HEK293 (cell line): ENCODE measurements around the gene RAC3.

ENCODE experiments used
- CTCF ChIP-seq: fragments of 450-650 bp; formaldehyde crosslinking; IDR thresholded peaks from 2 replicates; pipeline ENCODE4 v1.5.1; 2016; ENCODE audit warnings: missing biosample characterization, missing genetic modification characterization
- GLI2 ChIP-seq: fragments of 450-650 bp; formaldehyde crosslinking; IDR thresholded peaks from 2 replicates; pipeline ENCODE4; 2017; ENCODE audit warnings: missing biosample characterization, missing genetic modification characterization, low read depth, borderline replicate concordance
- IKZF3 ChIP-seq: fragments of 450-650 bp; IDR thresholded peaks from 2 replicates; pipeline ENCODE4 v1.5.0; 2018; ENCODE audit warnings: missing biosample characterization, mild to moderate bottlenecking, missing genetic modification characterization, moderate library complexity
- OVOL3 ChIP-seq: fragments of 450-650 bp; formaldehyde crosslinking; IDR thresholded peaks from 2 replicates; pipeline ENCODE4 v1.5.1; 2016; ENCODE audit warnings: missing biosample characterization, missing genetic modification characterization
- PRDM2 ChIP-seq: fragments of 450-650 bp; formaldehyde crosslinking; IDR thresholded peaks from 2 replicates; pipeline ENCODE4 v1.5.1; 2016; ENCODE audit warnings: missing biosample characterization, missing genetic modification characterization, borderline replicate concordance
- PRDM4 ChIP-seq: fragments of 450-650 bp; formaldehyde crosslinking; IDR thresholded peaks from 2 replicates; pipeline ENCODE4 v1.5.1; 2017; ENCODE audit warnings: missing biosample characterization, missing genetic modification characterization
- SALL2 ChIP-seq: fragments of 450-650 bp; formaldehyde crosslinking; IDR thresholded peaks from 2 replicates; pipeline ENCODE4 v1.5.0; 2017; ENCODE audit warnings: missing biosample characterization, mild to moderate bottlenecking, missing genetic modification characterization, borderline replicate concordance
- SP3 ChIP-seq: fragments of 450-650 bp; formaldehyde crosslinking; IDR thresholded peaks from 2 replicates; pipeline ENCODE4 v1.5.1; 2016; ENCODE audit warnings: missing biosample characterization, missing genetic modification characterization
- ZBTB21 ChIP-seq: fragments of 450-650 bp; formaldehyde crosslinking; IDR thresholded peaks from 2 replicates; pipeline ENCODE4 v1.5.1; 2017; ENCODE audit warnings: missing biosample characterization, missing genetic modification characterization
- ZBTB7A ChIP-seq: fragments of 450-650 bp; formaldehyde crosslinking; IDR thresholded peaks from 2 replicates; pipeline ENCODE4 v1.5.1; 2016; ENCODE audit warnings: low read depth, missing biosample characterization, missing genetic modification characterization
- ZBTB8A ChIP-seq: fragments of 450-650 bp; formaldehyde crosslinking; IDR thresholded peaks from 2 replicates; pipeline ENCODE4 v1.5.1; 2016; ENCODE audit warnings: missing biosample characterization, missing genetic modification characterization
- ZNF133 ChIP-seq: fragments of 450-650 bp; formaldehyde crosslinking; IDR thresholded peaks from 2 replicates; pipeline ENCODE4 v1.5.1; 2016; ENCODE audit warnings: missing biosample characterization, missing genetic modification characterization
- ZNF140 ChIP-seq: fragments of 450-650 bp; formaldehyde crosslinking; IDR thresholded peaks from 2 replicates; pipeline ENCODE4 v1.5.1; 2016; ENCODE audit warnings: missing biosample characterization, missing genetic modification characterization
- ZNF146 ChIP-seq: fragments of 450-650 bp; formaldehyde crosslinking; IDR thresholded peaks from 2 replicates; pipeline ENCODE4 v1.5.1; 2016; ENCODE audit warnings: missing biosample characterization, missing genetic modification characterization
- ZNF175 ChIP-seq: fragments of 450-650 bp; formaldehyde crosslinking; IDR thresholded peaks from 2 replicates; pipeline ENCODE4 v1.5.1; 2016; ENCODE audit warnings: missing biosample characterization, missing genetic modification characterization
- ZNF398 ChIP-seq: fragments of 450-650 bp; formaldehyde crosslinking; IDR thresholded peaks from 2 replicates; pipeline ENCODE4 v1.5.1; 2017; ENCODE audit warnings: missing biosample characterization, missing genetic modification characterization
- ZNF404 ChIP-seq: fragments of 450-650 bp; formaldehyde crosslinking; IDR thresholded peaks from 2 replicates; pipeline ENCODE4 v1.5.1; 2017; ENCODE audit warnings: missing biosample characterization, missing genetic modification characterization
- ZNF433 ChIP-seq: fragments of 450-650 bp; formaldehyde crosslinking; IDR thresholded peaks from 2 replicates; pipeline ENCODE4 v1.5.1; 2016; ENCODE audit warnings: missing biosample characterization, missing genetic modification characterization, low read depth
- ZNF510 ChIP-seq: fragments of 450-650 bp; formaldehyde crosslinking; IDR thresholded peaks from 2 replicates; pipeline ENCODE4 v1.5.1; 2018; ENCODE audit warnings: mild to moderate bottlenecking, missing genetic modification characterization, missing biosample characterization; ENCODE audit not compliant: insufficient replicate concordance
- ZNF514 ChIP-seq: fragments of 450-650 bp; formaldehyde crosslinking; IDR thresholded peaks from 2 replicates; pipeline ENCODE4 v1.5.1; 2016; ENCODE audit warnings: missing biosample characterization, missing genetic modification characterization
- ZNF530 ChIP-seq: fragments of 450-650 bp; formaldehyde crosslinking; IDR thresholded peaks from 2 replicates; pipeline ENCODE4 v1.5.1; 2016; ENCODE audit warnings: low read depth, missing biosample characterization, missing genetic modification characterization
- ZNF561 ChIP-seq: fragments of 450-650 bp; IDR thresholded peaks from 2 replicates; pipeline ENCODE4 v1.5.1; 2018; ENCODE audit warnings: missing biosample characterization, missing genetic modification characterization, borderline replicate concordance
- ZNF580 ChIP-seq: fragments of 450-650 bp; formaldehyde crosslinking; IDR thresholded peaks from 2 replicates; pipeline ENCODE4 v1.5.1; 2016; ENCODE audit warnings: missing biosample characterization, missing genetic modification characterization
- ZNF621 ChIP-seq: fragments of 450-650 bp; formaldehyde crosslinking; IDR thresholded peaks from 2 replicates; pipeline ENCODE4 v1.5.1; 2017; ENCODE audit warnings: missing biosample characterization, missing genetic modification characterization
- ZNF626 ChIP-seq: fragments of 450-650 bp; sonication (Bioruptor Pico); formaldehyde crosslinking; IDR thresholded peaks from 2 replicates; pipeline ENCODE4 v1.5.1; 2018; ENCODE audit warnings: missing biosample characterization, missing genetic modification characterization, inconsistent platforms
- ZNF664 ChIP-seq: fragments of 450-650 bp; formaldehyde crosslinking; IDR thresholded peaks from 2 replicates; pipeline ENCODE4 v1.5.1; 2016; ENCODE audit warnings: missing biosample characterization, missing genetic modification characterization
- ZNF677 ChIP-seq: fragments of 450-650 bp; IDR thresholded peaks from 2 replicates; pipeline ENCODE4 v1.5.0; 2018; ENCODE audit warnings: missing biosample characterization, mild to moderate bottlenecking, missing genetic modification characterization, moderate library complexity
- ZNF707 ChIP-seq: fragments of 450-650 bp; formaldehyde crosslinking; IDR thresholded peaks from 2 replicates; pipeline ENCODE4 v1.5.1; 2016; ENCODE audit warnings: missing biosample characterization, missing genetic modification characterization
- ZNF792 ChIP-seq: fragments of 450-650 bp; formaldehyde crosslinking; IDR thresholded peaks from 2 replicates; pipeline ENCODE4 v1.5.1; 2016; ENCODE audit warnings: missing biosample characterization, missing genetic modification characterization

The RAC3 gene

GRCh38 chr17:82023447-82024241 is 7.8 kb upstream of the RAC3 start (continued):
- TF ChIP-seq ZNF398 (tag by site-specific recombination) (no peak), OVOL3 (no peak), ZNF175 (tag by site-specific recombination) (no peak), SALL2 (tag by site-specific recombination) (no peak), ZNF626 (tag by site-specific recombination) (no peak), ZNF707 (no peak), ZNF561 (tag by site-specific recombination) (no peak), ZNF133 (tag by site-specific recombination) (no peak), ZNF433 (no peak), PRDM4 (no peak), ZNF404 (no peak), IKZF3 (tag by site-specific recombination) (no peak), SP3 (tag by site-specific recombination) (no peak), ZNF510 (no peak), CTCF (tag by site-specific recombination) (no peak), ZNF140 (tag by site-specific recombination) (no peak), ZBTB7A (tag by site-specific recombination) (peak; percentile 64; the same call in 1 of the 2 replicates), ZNF146 (no peak), ZNF580 (tag by site-specific recombination) (no peak), ZNF514 (tag by site-specific recombination) (no peak), GLI2 (tag by site-specific recombination) (no peak), ZBTB8A (tag by site-specific recombination) (0 out of 2 replicates have a peak, but pooled peaks have one; percentile 30), ZNF792 (tag by site-specific recombination) (no peak), ZNF664 (tag by site-specific recombination) (no peak), ZNF621 (no peak), PRDM2 (tag by site-specific recombination) (no peak), ZNF530 (no peak), ZBTB21 (tag by site-specific recombination) (no peak), ZNF677 (tag by site-specific recombination) (no peak)
